Measurements from ENCODE around the gene WFDC12.

WFDC12 gene

GRCh38 chr20:45090481-45090880 is 33.8 kb downstream of the WFDC12 start:
- DNase-seq (ENCODE audit: low read depth), result no peak

- DNase-seq (ENCODE audit: low read depth), result no peak
These were observed 36.0 kb downstream of the WFDC12 start for GRCh38 chr20:45088247-45088646.

- no peak for DNase-seq (ENCODE audit: low read depth)
These were observed 36.5 kb downstream of the WFDC12 start for GRCh38 chr20:45087814-45088213.

- DNase-seq (ENCODE audit: low read depth), result no peak
These were observed 37.0 kb downstream of the WFDC12 start for GRCh38 chr20:45087097-45087790.

- DNase-seq (ENCODE audit: low read depth), result no peak
These were observed 38.4 kb downstream of the WFDC12 start for GRCh38 chr20:45085867-45086266.

GRCh38 chr20:45085289-45085688 is 39.0 kb downstream of the WFDC12 start:
- DNase-seq (ENCODE audit: low read depth), result no peak

- DNase-seq (ENCODE audit: low read depth), result no peak
These were observed 41.1 kb downstream of the WFDC12 start for GRCh38 chr20:45083127-45083526.

GRCh38 chr20:45082468-45082867 is 41.8 kb downstream of the WFDC12 start:
- no peak for DNase-seq (ENCODE audit: low read depth)

- no peak for DNase-seq (ENCODE audit: low read depth)
These were observed 43.2 kb downstream of the WFDC12 start for GRCh38 chr20:45080867-45081624.

GRCh38 chr20:45077559-45077958 is 46.7 kb downstream of the WFDC12 start:
- DNase-seq (ENCODE audit: low read depth), result no peak
